ENCODE data around the gene ATP8B1. TPM values are rescaled to one million over a fixed set of nuclear protein-coding genes. Genes with fewer than 3 reads are reported as not detected.
A peak's percentile ranks its signal among the peaks of the same experiment; 100 is the strongest.

The ATP8B1 gene
- polyA plus RNA-seq, 2 of the 4 experiments (the other 2 are of a cell fraction), result 7.1 to 23.4 TPM

GRCh38 chr18:57772387-57772799 is 30.7 kb downstream of the ATP8B1 start:
- FAIRE-seq, result no peak
- Histone ChIP-seq H3K4me1 (peaks cover 78% of the 10 kb centered on the region), H3K4me2 (peak overlapping the region; percentile 69), H3K27ac (peak overlapping the region; percentile 68 to 81), H3K4me3 (no peak overlapping the region), H3K9me3 (no peaks in the 10 kb centered on the region)
- WGBS (ENCODE audit: missing lambda C conversion rate), result 55% methylated on average over 9 of the region's 9 CpGs
- CTCF ChIA-PET, result interaction anchor here (1.5 to 1.6 kb wide), 2 partner anchors 31 to 271 kb away, joined by 3 read pairs; partner anchors contain the start of genes ATP8B1 and NEDD4L
- ATAC-seq, result peak in 1 of 2 experiments; percentile 27; a peak in 1 of 6 replicates
- peak in 1 of 2 experiments; percentile 35 for DNase-seq (ENCODE audit: low read depth in 1 of 2, low spot score in 1 of 2)
- POLR2A ChIA-PET, result no interaction called here
- TF ChIP-seq ELK1 (IDR thresholded peaks at IDR 0.05; ENCODE audit: low read depth, low read length) (no peak), TP53 (CRISPR knock-in tag; IDR thresholded peaks at IDR 0.05) (no peak), MAX (IDR thresholded peaks at IDR 0.05) (peak; percentile 54; the same call in 1 of the 2 replicates)
- TF ChIP-seq, protein P1, sequence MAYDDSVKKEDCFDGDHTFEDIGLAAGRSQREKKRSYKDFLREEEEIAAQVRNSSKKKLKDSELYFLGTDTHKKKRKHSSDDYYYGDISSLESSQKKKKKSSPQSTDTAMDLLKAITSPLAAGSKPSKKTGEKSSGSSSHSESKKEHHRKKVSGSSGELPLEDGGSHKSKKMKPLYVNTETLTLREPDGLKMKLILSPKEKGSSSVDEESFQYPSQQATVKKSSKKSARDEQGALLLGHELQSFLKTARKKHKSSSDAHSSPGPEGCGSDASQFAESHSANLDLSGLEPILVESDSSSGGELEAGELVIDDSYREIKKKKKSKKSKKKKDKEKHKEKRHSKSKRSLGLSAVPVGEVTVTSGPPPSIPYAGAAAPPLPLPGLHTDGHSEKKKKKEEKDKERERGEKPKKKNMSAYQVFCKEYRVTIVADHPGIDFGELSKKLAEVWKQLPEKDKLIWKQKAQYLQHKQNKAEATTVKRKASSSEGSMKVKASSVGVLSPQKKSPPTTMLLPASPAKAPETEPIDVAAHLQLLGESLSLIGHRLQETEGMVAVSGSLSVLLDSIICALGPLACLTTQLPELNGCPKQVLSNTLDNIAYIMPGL (CRISPR knock-in tag; IDR thresholded peaks at IDR 0.05; ENCODE audit: borderline replicate concordance), result no peak
- TF ChIP-seq, protein P2, sequence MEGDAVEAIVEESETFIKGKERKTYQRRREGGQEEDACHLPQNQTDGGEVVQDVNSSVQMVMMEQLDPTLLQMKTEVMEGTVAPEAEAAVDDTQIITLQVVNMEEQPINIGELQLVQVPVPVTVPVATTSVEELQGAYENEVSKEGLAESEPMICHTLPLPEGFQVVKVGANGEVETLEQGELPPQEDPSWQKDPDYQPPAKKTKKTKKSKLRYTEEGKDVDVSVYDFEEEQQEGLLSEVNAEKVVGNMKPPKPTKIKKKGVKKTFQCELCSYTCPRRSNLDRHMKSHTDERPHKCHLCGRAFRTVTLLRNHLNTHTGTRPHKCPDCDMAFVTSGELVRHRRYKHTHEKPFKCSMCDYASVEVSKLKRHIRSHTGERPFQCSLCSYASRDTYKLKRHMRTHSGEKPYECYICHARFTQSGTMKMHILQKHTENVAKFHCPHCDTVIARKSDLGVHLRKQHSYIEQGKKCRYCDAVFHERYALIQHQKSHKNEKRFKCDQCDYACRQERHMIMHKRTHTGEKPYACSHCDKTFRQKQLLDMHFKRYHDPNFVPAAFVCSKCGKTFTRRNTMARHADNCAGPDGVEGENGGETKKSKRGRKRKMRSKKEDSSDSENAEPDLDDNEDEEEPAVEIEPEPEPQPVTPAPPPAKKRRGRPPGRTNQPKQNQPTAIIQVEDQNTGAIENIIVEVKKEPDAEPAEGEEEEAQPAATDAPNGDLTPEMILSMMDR (IDR thresholded peaks at IDR 0.05), result no peak

- Histone ChIP-seq H3K4me1 (peaks cover 72% of the 10 kb centered on the region), H3K4me2 (peak overlapping the region; percentile 69), H3K27ac (peak overlapping the region; percentile 68 to 81), H3K9me3 (no peaks in the 10 kb centered on the region), H3K4me3 (no peak overlapping the region)
- 84% methylated on average over 3 of the region's 3 CpGs for WGBS (ENCODE audit: missing lambda C conversion rate)
- TF ChIP-seq FOXS1 (CRISPR knock-in tag; IDR thresholded peaks at IDR 0.05) (no peak), ELK1 (IDR thresholded peaks at IDR 0.05; ENCODE audit: low read depth, low read length) (no peak), MAFK (IDR thresholded peaks at IDR 0.05; ENCODE audit: partially characterized antibody) (no peak), RFX5 (IDR thresholded peaks at IDR 0.05) (no peak), HDAC2 (IDR thresholded peaks at IDR 0.05) (no peak), FOSL2 (IDR thresholded peaks at IDR 0.05) (no peak), FOSL2 (CRISPR knock-in tag; IDR thresholded peaks at IDR 0.05) (no peak), CHD2 (IDR thresholded peaks at IDR 0.05; ENCODE audit: low read length, partially characterized antibody) (no peak), EP300 (IDR thresholded peaks at IDR 0.05) (no peak), HEYL (CRISPR knock-in tag; IDR thresholded peaks at IDR 0.05) (no peak), KDM1A (IDR thresholded peaks at IDR 0.05; ENCODE audit: low read depth) (no peak), CBX2 (IDR thresholded peaks at IDR 0.05; ENCODE audit: borderline replicate concordance, low read depth) (no peak)
- TF ChIP-seq, protein P1 (CRISPR knock-in tag; IDR thresholded peaks at IDR 0.05; ENCODE audit: borderline replicate concordance), result no peak
- TF ChIP-seq, protein P2 (IDR thresholded peaks at IDR 0.05), result no peak
- TF ChIP-seq, protein P3, sequence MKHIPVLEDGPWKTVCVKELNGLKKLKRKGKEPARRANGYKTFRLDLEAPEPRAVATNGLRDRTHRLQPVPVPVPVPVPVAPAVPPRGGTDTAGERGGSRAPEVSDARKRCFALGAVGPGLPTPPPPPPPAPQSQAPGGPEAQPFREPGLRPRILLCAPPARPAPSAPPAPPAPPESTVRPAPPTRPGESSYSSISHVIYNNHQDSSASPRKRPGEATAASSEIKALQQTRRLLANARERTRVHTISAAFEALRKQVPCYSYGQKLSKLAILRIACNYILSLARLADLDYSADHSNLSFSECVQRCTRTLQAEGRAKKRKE (CRISPR knock-in tag; IDR thresholded peaks at IDR 0.05; ENCODE audit: low read depth), result no peak
- DNase-seq (ENCODE audit: low read depth in 1 of 2, low spot score in 1 of 2), result no peak
- no peak; a peak in 1 of 6 replicates for ATAC-seq
- CTCF ChIA-PET, result interaction anchor here (1.2 to 1.6 kb wide), 5 partner anchors 8 to 32 kb away, joined by 3 to 5 read pairs (median 4); partner anchors contain the start of gene ATP8B1
- no peak for FAIRE-seq
- POLR2A ChIA-PET, result interaction anchor here (0.5 kb wide), 1 partner anchor 26 kb away, joined by 4 read pairs; no protein-coding TSS in a partner anchor
Observed at GRCh38 chr18:57771626-57772025, 31.5 kb downstream of the ATP8B1 start.

Data from A549 (cell line).